HEK293 (cell line): ENCODE measurements around the gene EEF1AKMT4.
A peak's percentile ranks its signal among the peaks of the same experiment; 100 is the strongest.

ENCODE experiments used
- CTCF ChIA-PET: fragments of 350-600 bp; formaldehyde crosslinking; extraction: SDS; loops from one replicate; lab custom pipeline; 2021; ENCODE audit warnings: antibody characterized with exemption; lab: Yijun Ruan, JAX
- POLR2A ChIA-PET: fragments of 300-600 bp; formaldehyde crosslinking; extraction: SDS; loops from one replicate; lab custom pipeline; 2020; ENCODE audit warnings: antibody characterized with exemption, inconsistent platforms; lab: Yijun Ruan, JAX
- H3K27ac ChIP-seq: fragments of 200-500 bp; sonication (Bioruptor generic); 2 replicates; pipeline ENCODE4 v1.5.1; 2014; ENCODE audit warnings: low read depth, low read length, control low read depth, inconsistent platforms; ENCODE audit errors: extremely low read depth
- H3K36me3 ChIP-seq, 2 experiments: fragments of 200-500 bp in 1 of 2; sonication (Bioruptor generic) in 1 of 2; 1 replicate in 1 of 2; 2 replicates in 1 of 2; pipeline ENCODE4 v1.5.1; 2014 to 2017; ENCODE audit warnings: inconsistent platforms in 2 of 2, low read length in 2 of 2; ENCODE audit not compliant: control insufficient read depth in 2 of 2, insufficient read depth in 1 of 2
- H3K4me1 ChIP-seq: fragments of 200-500 bp; sonication (Bioruptor generic); 2 replicates; pipeline ENCODE4 v1.5.1; 2014; ENCODE audit warnings: mild to moderate bottlenecking, low read length, inconsistent platforms; ENCODE audit not compliant: control insufficient read depth, insufficient read depth
- H3K4me3 ChIP-seq: 2 replicates; pipeline ENCODE4 v1.5.1; 2011; ENCODE audit warnings: low read depth, mild to moderate bottlenecking, control low read depth, low read length, moderate library complexity
- H3K9me3 ChIP-seq: fragments of 200-500 bp; sonication (Bioruptor generic); 2 replicates; pipeline ENCODE4 v1.5.1; 2014; ENCODE audit warnings: low read depth, low read length, inconsistent platforms; ENCODE audit not compliant: control insufficient read depth, insufficient read depth
- FEZF1 ChIP-seq: fragments of 450-650 bp; formaldehyde crosslinking; IDR thresholded peaks from 2 replicates; pipeline ENCODE4 v1.5.1; 2016; ENCODE audit warnings: missing biosample characterization, missing genetic modification characterization
- IKZF3 ChIP-seq: fragments of 450-650 bp; IDR thresholded peaks from 2 replicates; pipeline ENCODE4 v1.5.0; 2018; ENCODE audit warnings: missing biosample characterization, mild to moderate bottlenecking, missing genetic modification characterization, moderate library complexity
- SP7 ChIP-seq: fragments of 450-650 bp; formaldehyde crosslinking; IDR thresholded peaks from 2 replicates; pipeline ENCODE4 v1.5.1; 2016; ENCODE audit warnings: missing biosample characterization, missing genetic modification characterization
- ZBTB8A ChIP-seq: fragments of 450-650 bp; formaldehyde crosslinking; IDR thresholded peaks from 2 replicates; pipeline ENCODE4 v1.5.1; 2016; ENCODE audit warnings: missing biosample characterization, missing genetic modification characterization
- ZFP41 ChIP-seq: fragments of 450-650 bp; formaldehyde crosslinking; IDR thresholded peaks from 2 replicates; pipeline ENCODE4 v1.5.1; 2016; ENCODE audit warnings: missing biosample characterization, missing genetic modification characterization, borderline replicate concordance
- ZIC2 ChIP-seq: fragments of 450-650 bp; formaldehyde crosslinking; IDR thresholded peaks from 2 replicates; pipeline ENCODE4 v1.5.1; 2016; ENCODE audit warnings: missing biosample characterization, missing genetic modification characterization
- ZNF132 ChIP-seq: fragments of 450-650 bp; formaldehyde crosslinking; IDR thresholded peaks from 2 replicates; pipeline ENCODE4 v1.5.1; 2017; ENCODE audit warnings: missing biosample characterization, missing genetic modification characterization, borderline replicate concordance
- ZNF157 ChIP-seq: fragments of 450-650 bp; formaldehyde crosslinking; IDR thresholded peaks from 2 replicates; pipeline ENCODE4 v1.5.1; 2016; ENCODE audit warnings: missing biosample characterization, missing genetic modification characterization
- ZNF175 ChIP-seq: fragments of 450-650 bp; formaldehyde crosslinking; IDR thresholded peaks from 2 replicates; pipeline ENCODE4 v1.5.1; 2016; ENCODE audit warnings: missing biosample characterization, missing genetic modification characterization
- ZNF2 ChIP-seq: fragments of 450-650 bp; formaldehyde crosslinking; IDR thresholded peaks from 2 replicates; pipeline ENCODE4 v1.5.1; 2016; ENCODE audit warnings: missing biosample characterization, missing genetic modification characterization
- ZNF23 ChIP-seq: fragments of 450-650 bp; formaldehyde crosslinking; IDR thresholded peaks from 2 replicates; pipeline ENCODE4 v1.5.1; 2016; ENCODE audit warnings: missing biosample characterization, missing genetic modification characterization, borderline replicate concordance
- ZNF501 ChIP-seq: fragments of 450-650 bp; formaldehyde crosslinking; IDR thresholded peaks from 2 replicates; pipeline ENCODE4 v1.5.1; 2016; ENCODE audit warnings: missing biosample characterization, missing genetic modification characterization
- ZNF629 ChIP-seq: fragments of 450-650 bp; formaldehyde crosslinking; IDR thresholded peaks from 2 replicates; pipeline ENCODE4 v1.5.1; 2017; ENCODE audit warnings: missing biosample characterization, missing genetic modification characterization
- ZNF664 ChIP-seq: fragments of 450-650 bp; formaldehyde crosslinking; IDR thresholded peaks from 2 replicates; pipeline ENCODE4 v1.5.1; 2016; ENCODE audit warnings: missing biosample characterization, missing genetic modification characterization
- ZNF747 ChIP-seq: fragments of 450-650 bp; formaldehyde crosslinking; IDR thresholded peaks from 2 replicates; pipeline ENCODE4 v1.5.1; 2016; ENCODE audit warnings: missing biosample characterization, missing genetic modification characterization
- ZNF837 ChIP-seq: fragments of 450-650 bp; formaldehyde crosslinking; IDR thresholded peaks from 2 replicates; pipeline ENCODE4 v1.5.1; 2016; ENCODE audit warnings: missing biosample characterization, missing genetic modification characterization
- TF ChIP-seq, protein P1 (sequence below): fragments of 450-650 bp; formaldehyde crosslinking; conservative IDR thresholded peaks from 2 replicates; pipeline ENCODE4 v1.5.1; 2016; ENCODE audit warnings: low read depth, missing biosample characterization, missing genetic modification characterization
- TF ChIP-seq, protein P2 (sequence below): fragments of 450-650 bp; formaldehyde crosslinking; IDR thresholded peaks from 2 replicates; pipeline ENCODE4 v1.5.1; 2016; ENCODE audit warnings: missing biosample characterization, missing genetic modification characterization

The EEF1AKMT4 gene

DNA sequence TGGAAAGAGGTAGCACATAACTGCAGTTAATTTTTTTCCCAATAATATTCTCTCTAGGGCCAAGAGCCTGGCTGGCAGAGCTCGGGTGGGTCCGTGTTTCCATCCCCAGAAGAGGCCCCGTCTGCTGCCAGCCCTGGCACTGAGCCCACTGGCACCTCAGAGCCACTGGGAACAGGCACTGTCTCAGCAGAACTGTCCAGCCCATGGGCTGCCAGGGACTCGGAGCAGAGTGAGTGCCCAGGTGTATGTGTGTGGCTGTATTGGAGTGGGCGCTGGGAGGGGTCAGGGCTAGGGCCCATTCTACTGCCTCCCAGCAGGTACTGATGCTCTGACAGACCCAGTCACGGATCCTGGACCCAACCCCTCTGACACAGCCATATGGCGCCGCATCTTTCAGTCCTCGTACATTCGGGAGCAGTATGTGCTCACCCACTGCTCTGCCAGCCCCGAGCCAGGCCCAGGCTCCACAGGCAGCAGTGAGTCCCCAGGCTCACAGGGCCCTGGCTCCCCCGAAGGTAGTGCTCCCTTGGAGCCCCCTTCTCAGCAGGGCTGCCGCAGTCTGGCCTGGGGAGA is 11.1 kb upstream of the EEF1AKMT4 start (continued):
- TF ChIP-seq, protein P1, sequence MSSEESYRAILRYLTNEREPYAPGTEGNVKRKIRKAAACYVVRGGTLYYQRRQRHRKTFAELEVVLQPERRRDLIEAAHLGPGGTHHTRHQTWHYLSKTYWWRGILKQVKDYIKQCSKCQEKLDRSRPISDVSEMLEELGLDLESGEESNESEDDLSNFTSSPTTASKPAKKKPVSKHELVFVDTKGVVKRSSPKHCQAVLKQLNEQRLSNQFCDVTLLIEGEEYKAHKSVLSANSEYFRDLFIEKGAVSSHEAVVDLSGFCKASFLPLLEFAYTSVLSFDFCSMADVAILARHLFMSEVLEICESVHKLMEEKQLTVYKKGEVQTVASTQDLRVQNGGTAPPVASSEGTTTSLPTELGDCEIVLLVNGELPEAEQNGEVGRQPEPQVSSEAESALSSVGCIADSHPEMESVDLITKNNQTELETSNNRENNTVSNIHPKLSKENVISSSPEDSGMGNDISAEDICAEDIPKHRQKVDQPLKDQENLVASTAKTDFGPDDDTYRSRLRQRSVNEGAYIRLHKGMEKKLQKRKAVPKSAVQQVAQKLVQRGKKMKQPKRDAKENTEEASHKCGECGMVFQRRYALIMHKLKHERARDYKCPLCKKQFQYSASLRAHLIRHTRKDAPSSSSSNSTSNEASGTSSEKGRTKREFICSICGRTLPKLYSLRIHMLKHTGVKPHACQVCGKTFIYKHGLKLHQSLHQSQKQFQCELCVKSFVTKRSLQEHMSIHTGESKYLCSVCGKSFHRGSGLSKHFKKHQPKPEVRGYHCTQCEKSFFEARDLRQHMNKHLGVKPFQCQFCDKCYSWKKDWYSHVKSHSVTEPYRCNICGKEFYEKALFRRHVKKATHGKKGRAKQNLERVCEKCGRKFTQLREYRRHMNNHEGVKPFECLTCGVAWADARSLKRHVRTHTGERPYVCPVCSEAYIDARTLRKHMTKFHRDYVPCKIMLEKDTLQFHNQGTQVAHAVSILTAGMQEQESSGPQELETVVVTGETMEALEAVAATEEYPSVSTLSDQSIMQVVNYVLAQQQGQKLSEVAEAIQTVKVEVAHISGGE (tag by site-specific recombination): no peak
- TF ChIP-seq ZNF664: no peak
- no peak for TF ChIP-seq ZFP41
- TF ChIP-seq ZNF23 (tag by site-specific recombination): no peak
- TF ChIP-seq, protein P2, sequence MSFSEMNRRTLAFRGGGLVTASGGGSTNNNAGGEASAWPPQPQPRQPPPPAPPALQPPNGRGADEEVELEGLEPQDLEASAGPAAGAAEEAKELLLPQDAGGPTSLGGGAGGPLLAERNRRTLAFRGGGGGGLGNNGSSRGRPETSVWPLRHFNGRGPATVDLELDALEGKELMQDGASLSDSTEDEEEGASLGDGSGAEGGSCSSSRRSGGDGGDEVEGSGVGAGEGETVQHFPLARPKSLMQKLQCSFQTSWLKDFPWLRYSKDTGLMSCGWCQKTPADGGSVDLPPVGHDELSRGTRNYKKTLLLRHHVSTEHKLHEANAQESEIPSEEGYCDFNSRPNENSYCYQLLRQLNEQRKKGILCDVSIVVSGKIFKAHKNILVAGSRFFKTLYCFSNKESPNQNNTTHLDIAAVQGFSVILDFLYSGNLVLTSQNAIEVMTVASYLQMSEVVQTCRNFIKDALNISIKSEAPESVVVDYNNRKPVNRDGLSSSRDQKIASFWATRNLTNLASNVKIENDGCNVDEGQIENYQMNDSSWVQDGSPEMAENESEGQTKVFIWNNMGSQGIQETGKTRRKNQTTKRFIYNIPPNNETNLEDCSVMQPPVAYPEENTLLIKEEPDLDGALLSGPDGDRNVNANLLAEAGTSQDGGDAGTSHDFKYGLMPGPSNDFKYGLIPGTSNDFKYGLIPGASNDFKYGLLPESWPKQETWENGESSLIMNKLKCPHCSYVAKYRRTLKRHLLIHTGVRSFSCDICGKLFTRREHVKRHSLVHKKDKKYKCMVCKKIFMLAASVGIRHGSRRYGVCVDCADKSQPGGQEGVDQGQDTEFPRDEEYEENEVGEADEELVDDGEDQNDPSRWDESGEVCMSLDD (tag by site-specific recombination): no peak
- TF ChIP-seq ZNF175: no peak
- TF ChIP-seq ZNF629 (tag by site-specific recombination): no peak
- no peak for TF ChIP-seq ZNF2
- no peak for TF ChIP-seq IKZF3
- no peak for TF ChIP-seq ZNF837 (tag by site-specific recombination)
- no peak for TF ChIP-seq ZNF132 (tag by site-specific recombination)
- TF ChIP-seq, all 188 proteins: peak for 0

DNA sequence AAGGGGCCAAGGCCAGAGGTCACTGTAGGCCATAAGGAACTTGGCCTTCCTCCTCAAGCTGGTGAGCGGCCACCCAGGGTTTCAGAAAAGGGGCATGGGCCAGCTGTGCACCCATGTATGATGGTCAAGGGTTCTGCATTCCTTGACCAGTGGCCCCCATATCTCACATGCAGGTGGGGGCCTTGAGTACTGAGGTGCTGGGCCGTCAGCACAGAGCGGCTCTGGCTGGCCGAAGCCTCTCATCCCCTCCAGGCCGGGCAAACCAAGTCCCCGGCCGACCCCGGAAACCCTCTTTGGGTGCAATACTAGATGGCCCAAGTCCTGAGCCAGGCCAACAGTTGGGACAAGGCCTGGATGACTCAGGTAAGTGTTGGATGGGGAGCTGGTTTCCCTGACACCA is 10.3 kb upstream of the EEF1AKMT4 start:
- H3K4me3 ChIP-seq: no peak overlapping the region
- POLR2A ChIA-PET: interaction anchor here (1.2 kb wide), 1 partner anchor 22 kb away, joined by 4 read pairs; the partner anchor contains the start of gene CAMK2N2
- CTCF ChIA-PET: interaction anchor here (0.6 to 8.7 kb wide), 2 partner anchors 12 to 15 kb away, joined by 3 to 66 read pairs; partner anchors contain the start of gene VWA5B2

DNA sequence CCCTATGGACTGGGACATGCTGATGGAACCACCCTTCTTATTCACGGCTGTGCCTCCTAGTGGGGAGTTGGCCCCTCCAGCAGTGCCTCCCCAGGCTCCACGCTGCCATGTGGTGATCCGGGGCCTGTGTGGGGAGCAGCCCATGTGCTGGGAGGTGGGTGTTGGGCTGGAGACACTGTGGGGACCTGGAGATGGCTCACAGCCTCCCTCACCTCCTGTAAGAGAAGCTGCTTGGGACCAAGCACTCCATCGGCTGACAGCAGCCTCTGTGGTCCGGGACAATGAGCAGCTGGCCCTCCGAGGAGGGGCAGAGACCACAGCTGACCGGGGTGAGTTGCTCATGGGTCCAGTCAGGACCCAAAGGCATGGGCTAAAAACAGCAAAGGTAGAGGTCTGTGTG is 9.8 kb upstream of the EEF1AKMT4 start:
- H3K4me1 ChIP-seq: no peaks in the 10 kb centered on the region
- TF ChIP-seq ZIC2 (tag by site-specific recombination) (peak; percentile 14; the same call in 1 of the 2 replicates), SP7 (tag by site-specific recombination) (no peak)
- TF ChIP-seq, all 188 proteins: peak for 1
- Histone ChIP-seq H3K9me3 (no peaks in the 10 kb centered on the region), H3K4me3 (no peak overlapping the region), H3K36me3 (peaks cover 0 to 30% of the 10 kb centered on the region in 2 experiments; a peak in 1 of 3 replicates), H3K27ac (no peak overlapping the region)
- ChIA-PET POLR2A (interaction anchor here (1.1 to 1.2 kb wide), 3 partner anchors 19 to 63 kb away, joined by 4 read pairs; partner anchors contain the start of gene CAMK2N2), CTCF (interaction anchor here (8.7 kb wide), 1 partner anchor 12 kb away, joined by 66 read pairs; the partner anchor contains the start of gene VWA5B2)

More for the DNA sequence above, 10.3 kb upstream of the EEF1AKMT4 start:
- no peaks in the 10 kb centered on the region for H3K4me1 ChIP-seq
- TF ChIP-seq ZBTB8A (tag by site-specific recombination): no peak
- TF ChIP-seq FEZF1 (tag by site-specific recombination): no peak
- TF ChIP-seq ZNF132 (tag by site-specific recombination): no peak
- TF ChIP-seq ZNF747 (tag by site-specific recombination): no peak
- TF ChIP-seq ZNF501 (tag by site-specific recombination): no peak
- TF ChIP-seq ZNF157: no peak
- H3K9me3 ChIP-seq: no peaks in the 10 kb centered on the region
- H3K36me3 ChIP-seq: peaks cover 0 to 25% of the 10 kb centered on the region in 2 experiments; a peak in 1 of 3 replicates
- no peak overlapping the region for H3K27ac ChIP-seq
